T47D (cell line): ENCODE data around the gene ATP5F1E.

Experiments
- DNase-seq, 2 experiments: peaks; one replicate each; pipeline versions ENCODE4 v3.0.0 to v3.0.0-alpha.2; 2011 to 2012; ENCODE audit warnings: low read depth in 1 of 2, low spot score in 1 of 2
- JUND ChIP-seq: IDR thresholded peaks from 2 replicates; pipeline ENCODE4 v1.6.1; 2012; ENCODE audit warnings: low read depth
- in situ Hi-C: cut with HindIII; loops from 2 replicates; pipeline ENCODE4 v1.10.0; 2016; ENCODE audit warnings: low sequenced_read_pairs, low pct_unique_long_range_greater_than_20kb

The ATP5F1E gene

DNA sequence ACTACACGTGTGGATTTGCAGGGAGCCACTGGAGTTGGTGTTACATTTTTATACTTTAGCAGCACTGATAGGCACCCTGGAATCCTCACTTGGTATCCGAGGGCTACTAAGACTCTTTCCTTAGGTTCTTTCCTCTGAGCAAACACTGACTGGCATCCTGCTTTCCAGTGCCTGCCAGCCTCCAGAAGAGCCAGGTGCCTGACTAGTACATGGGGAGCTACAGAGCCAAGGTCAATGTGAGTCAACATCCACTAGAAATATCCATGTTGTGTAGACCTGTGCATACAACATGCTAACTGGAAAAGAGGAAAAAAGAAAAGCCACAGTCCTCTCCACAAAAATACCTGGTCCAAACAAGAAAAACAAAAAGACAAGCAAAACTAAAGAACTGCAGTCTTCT lies 7.0 kb downstream of the ATP5F1E start:
- no peak for TF ChIP-seq JUND
- DNase-seq = no peak
- in situ Hi-C loops = no loop called here

DNA sequence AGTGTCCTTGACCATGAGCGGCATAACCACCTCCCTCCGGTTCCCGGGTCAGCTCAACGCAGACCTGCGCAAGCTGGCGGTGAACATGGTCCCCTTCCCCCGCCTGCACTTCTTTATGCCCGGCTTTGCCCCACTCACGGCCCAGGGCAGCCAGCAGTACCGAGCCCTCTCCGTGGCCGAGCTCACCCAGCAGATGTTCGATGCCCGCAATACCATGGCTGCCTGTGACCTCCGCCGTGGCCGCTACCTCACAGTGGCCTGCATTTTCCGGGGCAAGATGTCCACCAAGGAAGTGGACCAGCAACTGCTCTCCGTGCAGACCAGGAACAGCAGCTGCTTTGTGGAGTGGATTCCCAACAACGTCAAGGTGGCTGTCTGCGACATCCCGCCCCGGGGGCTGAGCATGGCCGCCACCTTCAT lies 8.0 kb downstream of the ATP5F1E start:
- no peak for TF ChIP-seq JUND
- no peak for DNase-seq
- in situ Hi-C loops = no loop called here

GRCh38 chr20:59023616-59024015 lies 8.5 kb downstream of the ATP5F1E start:
- no peak for TF ChIP-seq JUND
- DNase-seq = no peak
- in situ Hi-C loops = no loop called here

- in situ Hi-C loops = no loop called here
- no peak for TF ChIP-seq JUND
- no peak for DNase-seq
These were observed 9.4 kb downstream of the ATP5F1E start for GRCh38 chr20:59022754-59023153.

- no peak for DNase-seq
- no peak for TF ChIP-seq JUND
These were observed 11.1 kb downstream of the ATP5F1E start for GRCh38 chr20:59020938-59021551.

DNA sequence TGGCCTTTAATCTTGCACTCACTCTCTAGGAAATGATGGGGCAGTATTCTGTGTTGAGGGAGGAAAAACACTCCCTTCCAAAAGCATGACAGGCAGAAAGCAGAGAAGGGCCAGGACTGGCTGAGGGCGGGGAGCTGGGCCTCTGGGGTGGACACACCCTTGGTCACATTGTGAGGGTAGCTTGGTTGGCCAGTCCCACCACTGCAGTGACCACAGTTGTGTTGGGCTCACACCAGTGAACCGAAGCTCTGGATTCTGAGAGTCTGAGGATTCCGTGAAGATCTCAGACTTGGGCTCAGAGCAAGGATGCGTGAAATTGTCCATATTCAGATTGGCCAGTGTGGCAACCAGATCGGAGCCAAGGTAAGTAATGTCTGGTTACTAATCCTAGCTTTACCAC lies 12.9 kb downstream of the ATP5F1E start, which contains the start of gene TUBB1:
TSS of gene TUBB1 (plus strand) at position 213 of the 400 bp plus-strand sequence. CDS start at position 307, 94 bp downstream.
- DNase-seq = no peak
- TF ChIP-seq JUND = no peak
- in situ Hi-C loops = no loop called here

More at GRCh38 chr20:59020938-59021551, 11.1 kb downstream of the ATP5F1E start:
- in situ Hi-C loops = no loop called here

DNA sequence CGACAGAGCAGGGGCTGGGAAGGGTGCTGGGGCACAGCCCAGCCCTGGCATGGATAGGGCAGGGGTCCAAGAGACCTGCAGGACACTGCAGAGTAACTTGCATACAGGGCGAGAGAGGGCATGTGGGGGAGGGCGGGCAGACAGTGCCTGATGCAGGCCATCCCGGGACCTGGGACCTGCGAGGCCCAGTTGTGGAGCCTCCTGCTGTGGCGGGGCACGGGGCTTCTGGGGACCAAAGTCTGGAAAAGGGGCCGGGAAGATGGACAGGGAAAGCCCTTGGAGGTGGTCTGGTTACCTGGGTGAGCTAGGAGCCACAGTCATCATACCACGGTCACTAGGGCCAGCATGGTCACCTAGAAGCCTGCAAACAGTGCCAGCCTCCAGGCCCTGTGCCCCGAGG lies 13.3 kb downstream of the ATP5F1E start:
- DNase-seq = no peak
- TF ChIP-seq JUND = no peak
- in situ Hi-C loops = no loop called here

GRCh38 chr20:59017493-59018231 lies 14.5 kb downstream of the ATP5F1E start:
- in situ Hi-C loops = no loop called here
- TF ChIP-seq JUND = no peak
- no peak for DNase-seq

GRCh38 chr20:59016795-59017492 lies 15.2 kb downstream of the ATP5F1E start:
- TF ChIP-seq JUND = no peak
- in situ Hi-C loops = no loop called here
- DNase-seq = no peak

DNA sequence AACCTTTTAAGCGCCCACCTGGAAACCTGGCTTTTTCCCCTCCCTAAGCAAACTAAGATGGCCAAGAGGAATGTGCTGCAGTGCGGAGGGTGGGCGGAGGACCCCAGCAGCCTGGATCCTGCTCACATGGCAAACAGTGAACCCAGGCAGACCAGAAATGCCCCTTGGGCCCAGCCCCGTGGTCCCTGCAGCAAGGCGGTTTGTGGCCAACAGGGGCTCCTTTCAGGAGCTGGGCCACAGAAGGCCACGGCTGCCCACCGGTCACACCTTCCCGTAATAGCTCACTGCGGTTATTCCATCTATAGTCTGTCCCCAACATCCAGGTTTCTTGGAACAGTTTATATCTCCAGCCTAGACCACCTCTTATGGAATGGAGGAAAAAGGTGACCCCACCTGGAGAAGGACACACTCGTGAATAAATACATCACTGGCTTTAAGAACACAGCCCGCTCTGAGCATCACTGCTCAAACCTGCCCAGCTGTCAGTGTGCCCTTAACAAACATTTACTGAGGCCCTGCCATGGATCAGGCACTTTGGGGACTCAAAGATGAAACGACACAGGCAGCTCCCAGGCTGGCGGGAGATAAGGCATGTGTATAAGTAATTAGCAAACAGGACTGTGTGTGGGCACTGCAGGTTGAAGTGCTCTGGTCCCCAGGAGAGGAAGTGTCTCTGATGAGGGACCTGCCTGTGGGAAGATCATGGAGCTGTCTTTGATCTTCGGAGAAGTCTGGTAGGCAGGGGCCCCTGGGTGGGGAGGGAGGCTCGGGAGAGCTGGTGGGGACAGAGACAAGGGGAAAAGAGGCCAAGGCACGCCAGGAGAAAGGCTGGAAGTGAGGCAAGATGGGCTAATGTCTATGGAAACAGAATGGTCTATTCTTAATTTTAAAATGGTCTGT lies 16.1 kb downstream of the ATP5F1E start:
- TF ChIP-seq JUND = no peak
- in situ Hi-C loops = no loop called here
- no peak for DNase-seq

DNA sequence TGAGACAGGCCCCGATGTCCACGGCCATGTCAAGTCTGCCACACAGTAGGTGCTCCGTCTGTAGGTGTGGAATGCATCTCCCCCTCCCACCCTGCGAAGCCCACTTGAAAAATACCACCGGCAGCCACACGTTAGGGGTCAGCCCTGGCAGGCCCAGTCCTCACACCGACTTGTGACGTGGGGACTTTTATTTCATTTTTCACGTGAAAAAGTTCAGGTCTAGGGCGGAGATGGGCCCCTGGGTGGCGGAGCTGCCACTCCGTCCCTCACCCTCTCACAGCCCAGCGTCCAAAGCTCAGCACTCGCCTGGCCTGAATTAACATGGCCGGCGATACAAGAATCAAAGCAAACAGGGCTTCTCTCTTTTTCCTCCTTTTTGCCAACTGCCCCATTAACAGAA lies 16.7 kb downstream of the ATP5F1E start:
- in situ Hi-C loops = no loop called here
- TF ChIP-seq JUND = no peak
- DNase-seq = no peak
